NCI-H510A treated with DMSO at 0.1 percent for 48 hours (cell line): Measurements from ENCODE around the gene PRAMEF5.
"Not testable (repeated sequence)": the region's sequence is repeated elsewhere in the genome, so short reads cannot be mapped to it uniquely, and the experiment has no call there.

ENCODE experiments used
- DNase-seq: peaks from one replicate; lab custom pipeline; 2025; lab: John Stamatoyannopoulos, UW

The PRAMEF5 gene

GRCh38 chr1:13277016-13277415 is 23.0 kb downstream of the PRAMEF5 start:
- DNase-seq, result not testable (repeated sequence)

- DNase-seq, result not testable (repeated sequence)
Measured at GRCh38 chr1:13279617-13280016, 25.6 kb downstream of the PRAMEF5 start.

- not testable (repeated sequence) for DNase-seq
Measured at GRCh38 chr1:13285037-13285436, 31.0 kb downstream of the PRAMEF5 start, which contains the start of gene PRAMEF8. Gene PRAMEF8 (minus strand): TSS chr1:13285137. CDS start chr1:13284091, 1,046 bp downstream.

- DNase-seq, result not testable (repeated sequence)
Measured at GRCh38 chr1:13289030-13289429, 35.0 kb downstream of the PRAMEF5 start.

GRCh38 chr1:13297216-13297931 is 43.4 kb downstream of the PRAMEF5 start:
- DNase-seq, result not testable (repeated sequence)

- not testable (repeated sequence) for DNase-seq
Measured at GRCh38 chr1:13298699-13299098, 44.7 kb downstream of the PRAMEF5 start.

- DNase-seq, result not testable (repeated sequence)
Measured at GRCh38 chr1:13302197-13302596, 48.2 kb downstream of the PRAMEF5 start.

- DNase-seq, result not testable (repeated sequence)
Measured at GRCh38 chr1:13303239-13303638, 49.2 kb downstream of the PRAMEF5 start, which contains the start of gene PRAMEF33. Gene PRAMEF33 (plus strand): TSS chr1:13303539. CDS start chr1:13305955, 2,416 bp downstream.
